Suppressor macrophage treated with lipopolysaccharide for 1 hour (primary cell): Measurements from ENCODE around the gene ERBB2.

ENCODE experiments used
- DNase-seq, 3 donors: peaks; one replicate each; pipeline ENCODE4 v3.0.0-alpha.2; 2020 to 2022

ERBB2 gene

DNA sequence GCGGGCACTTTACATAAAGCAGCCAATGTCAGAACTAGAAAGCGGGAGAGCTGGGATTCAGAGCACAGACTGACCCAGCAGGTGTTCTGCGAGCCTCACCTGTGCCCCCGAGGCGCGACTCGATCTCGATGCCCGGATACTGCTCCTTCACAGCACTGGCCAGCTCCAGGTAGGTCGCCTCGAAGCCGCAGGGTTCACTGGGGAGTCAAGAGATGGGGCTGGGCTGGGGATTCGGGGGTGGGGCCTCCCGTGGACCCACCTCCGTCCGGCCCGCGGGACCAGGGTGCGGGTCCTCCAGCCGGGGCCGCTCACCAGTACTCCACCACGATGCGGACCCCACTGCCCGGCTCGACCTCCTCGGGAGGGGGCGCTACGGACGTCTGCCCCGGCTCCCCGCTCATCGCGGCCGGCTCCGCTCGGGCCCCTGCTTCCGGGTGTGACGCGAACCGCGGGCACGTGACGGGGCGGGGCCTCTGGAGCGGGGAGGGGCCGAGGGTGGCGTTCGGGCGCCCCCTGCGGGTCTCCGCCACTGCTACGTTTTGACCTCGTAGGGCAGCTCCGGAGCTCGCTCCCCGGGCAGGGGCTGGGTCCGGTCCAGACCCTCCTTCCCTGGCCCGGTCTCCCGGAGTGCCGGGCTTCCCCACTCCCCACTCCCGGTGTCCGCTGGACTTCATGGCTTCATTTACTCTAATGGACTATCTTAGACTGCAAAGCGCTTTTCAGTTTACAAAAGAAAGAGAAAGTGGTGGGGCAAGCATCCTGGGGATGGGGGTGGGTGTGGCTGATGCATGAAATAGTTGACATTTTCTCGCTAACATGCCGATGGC is 30.4 kb downstream of the ERBB2 start, which contains the start of gene MIEN1:
MIEN1 (minus strand) TSS at position 438 of the 827 bp plus-strand sequence; CDS start at position 401, 37 bp downstream.
- peak; percentile 91 to 97 (median 96) for DNase-seq

DNA sequence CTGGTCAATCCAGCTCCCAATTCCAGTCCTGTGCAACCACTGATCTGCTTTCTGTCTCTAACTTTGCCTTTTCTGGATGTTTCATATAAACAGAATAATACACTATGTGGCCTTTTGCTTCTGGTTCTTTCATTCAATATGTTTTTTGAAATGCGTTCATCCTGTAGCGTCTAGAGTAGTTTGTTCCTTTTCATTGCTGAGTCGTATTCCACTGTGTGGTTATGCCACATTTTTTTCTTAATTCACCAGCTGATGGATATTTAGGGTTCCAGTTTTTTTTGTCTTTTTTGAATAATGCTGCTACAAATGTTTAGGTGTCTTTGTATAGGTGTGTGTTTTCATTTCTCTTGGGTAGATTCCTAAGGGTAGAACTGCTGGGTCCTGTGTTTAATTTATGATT is 32.7 kb downstream of the ERBB2 start:
- no peak for DNase-seq

DNA sequence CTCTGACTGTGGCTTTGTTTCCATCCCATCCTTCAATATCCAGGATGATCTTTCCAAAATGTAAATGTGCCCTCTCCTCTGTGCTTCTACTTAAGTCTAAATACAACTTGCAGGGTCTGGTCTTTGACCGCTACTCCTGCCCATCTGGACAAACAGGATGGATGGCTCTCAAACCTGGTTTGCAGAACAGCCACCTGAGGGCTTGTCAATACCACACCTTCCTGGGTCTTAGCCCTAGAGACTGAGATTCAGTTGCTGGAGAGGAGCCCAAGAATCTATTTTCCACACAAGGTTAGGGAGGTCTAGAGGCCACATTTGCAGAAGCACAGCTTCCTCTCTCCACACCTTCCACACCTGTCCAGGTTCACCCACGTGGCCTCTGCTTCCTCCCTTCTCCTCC is 36.0 kb downstream of the ERBB2 start:
- no peak for DNase-seq

GRCh38 chr17:39736319-39737165 is 36.7 kb downstream of the ERBB2 start:
- DNase-seq: no peak

- DNase-seq: no peak
Measured at GRCh38 chr17:39737206-39737759, 37.4 kb downstream of the ERBB2 start.

- peak in 1 of 3 donors; percentile 34 for DNase-seq
Measured at GRCh38 chr17:39737760-39738567, 38.1 kb downstream of the ERBB2 start, which contains the start of gene GRB7. GRB7 (plus strand) TSS chr17:39737938; CDS start chr17:39742302, 4,364 bp downstream.

- peak; percentile 55 to 65 (median 64) for DNase-seq
Measured at GRCh38 chr17:39738568-39738901, 38.7 kb downstream of the ERBB2 start.

- DNase-seq: peak in 2 of 3 donors; percentile 35 to 36
Measured at GRCh38 chr17:39738983-39739884, 39.4 kb downstream of the ERBB2 start.

- DNase-seq: no peak
Measured at GRCh38 chr17:39739885-39740356, 40.1 kb downstream of the ERBB2 start.

GRCh38 chr17:39740357-39741111 is 40.7 kb downstream of the ERBB2 start:
- DNase-seq: no peak

- no peak for DNase-seq
Measured at GRCh38 chr17:39742126-39742855, 42.4 kb downstream of the ERBB2 start.

- DNase-seq: no peak
Measured at GRCh38 chr17:39742856-39743436, 43.1 kb downstream of the ERBB2 start.

- no peak for DNase-seq
Measured at GRCh38 chr17:39744075-39744835, 44.4 kb downstream of the ERBB2 start.

DNA sequence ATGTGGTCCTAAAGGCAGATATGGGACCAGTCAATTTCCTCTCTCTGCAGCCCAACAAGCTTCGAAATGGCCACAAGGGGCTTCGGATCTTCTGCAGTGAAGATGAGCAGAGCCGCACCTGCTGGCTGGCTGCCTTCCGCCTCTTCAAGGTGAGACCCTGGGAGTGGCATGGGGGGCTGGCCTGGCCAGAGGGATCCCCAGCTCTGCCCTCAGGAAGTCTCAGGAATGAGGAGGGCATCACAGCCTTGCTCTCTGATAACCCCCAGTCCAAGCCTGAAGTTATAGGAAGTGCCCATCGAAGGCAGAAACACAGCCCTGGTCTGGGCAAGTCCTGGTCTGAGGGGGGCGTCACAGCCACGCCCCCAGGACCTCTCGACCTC is 45.0 kb downstream of the ERBB2 start:
- no peak for DNase-seq

GRCh38 chr17:39745335-39746144 is 45.7 kb downstream of the ERBB2 start:
- DNase-seq: no peak

GRCh38 chr17:39746145-39746461 is 46.2 kb downstream of the ERBB2 start:
- no peak for DNase-seq

DNA sequence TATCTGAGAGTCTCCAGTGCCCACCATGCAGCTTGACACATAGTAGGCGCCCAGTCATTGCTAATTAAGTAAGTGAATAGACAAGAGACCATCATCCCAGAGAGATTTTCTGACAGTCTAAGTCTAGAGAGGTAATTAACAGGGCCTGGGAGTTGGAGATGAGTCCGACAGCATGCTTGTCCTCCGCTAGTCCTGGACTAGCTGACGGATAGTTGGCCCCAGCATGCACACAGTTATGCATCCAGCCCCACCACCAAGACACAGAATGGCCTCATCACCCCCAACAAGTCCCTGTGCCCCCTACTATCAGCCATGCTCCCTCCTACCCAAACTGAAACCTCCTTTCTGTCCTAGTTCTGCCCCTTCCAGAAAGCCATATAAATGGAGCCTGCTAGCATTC is 47.9 kb downstream of the ERBB2 start:
- DNase-seq: no peak
